ENCODE results near the gene CTSL. TPM values are rescaled to one million over a fixed set of nuclear protein-coding genes. Genes with fewer than 3 reads are reported as not detected.

Gene CTSL
- total and polyA plus RNA-seq, 2 experiments from 2014 or later = 34.5 to 35.3 TPM

DNA sequence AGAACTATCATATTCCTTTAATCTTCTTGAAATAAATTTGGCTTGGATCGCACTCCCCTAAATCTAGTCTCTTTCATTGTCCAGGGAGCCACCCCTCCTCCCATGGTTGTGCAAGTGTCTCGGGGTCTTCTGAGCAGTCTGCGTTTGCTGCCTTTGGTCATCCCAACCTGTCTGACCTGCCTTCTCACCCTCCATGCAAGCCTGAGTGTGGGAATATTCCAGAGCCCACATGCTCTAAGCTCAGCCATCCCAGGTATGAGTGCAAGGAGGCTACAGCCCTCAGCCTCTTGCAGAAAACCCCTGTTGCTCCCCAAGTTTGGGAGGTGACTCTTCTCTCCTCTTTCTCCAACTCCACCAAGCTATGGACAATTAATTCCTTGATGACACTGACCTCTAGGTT, 7.7 kb upstream of the CTSL start (continued):
- TF ChIP-seq, protein P1, sequence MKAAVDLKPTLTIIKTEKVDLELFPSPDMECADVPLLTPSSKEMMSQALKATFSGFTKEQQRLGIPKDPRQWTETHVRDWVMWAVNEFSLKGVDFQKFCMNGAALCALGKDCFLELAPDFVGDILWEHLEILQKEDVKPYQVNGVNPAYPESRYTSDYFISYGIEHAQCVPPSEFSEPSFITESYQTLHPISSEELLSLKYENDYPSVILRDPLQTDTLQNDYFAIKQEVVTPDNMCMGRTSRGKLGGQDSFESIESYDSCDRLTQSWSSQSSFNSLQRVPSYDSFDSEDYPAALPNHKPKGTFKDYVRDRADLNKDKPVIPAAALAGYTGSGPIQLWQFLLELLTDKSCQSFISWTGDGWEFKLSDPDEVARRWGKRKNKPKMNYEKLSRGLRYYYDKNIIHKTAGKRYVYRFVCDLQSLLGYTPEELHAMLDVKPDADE (IDR thresholded peaks at IDR 0.05) = no peak

DNA sequence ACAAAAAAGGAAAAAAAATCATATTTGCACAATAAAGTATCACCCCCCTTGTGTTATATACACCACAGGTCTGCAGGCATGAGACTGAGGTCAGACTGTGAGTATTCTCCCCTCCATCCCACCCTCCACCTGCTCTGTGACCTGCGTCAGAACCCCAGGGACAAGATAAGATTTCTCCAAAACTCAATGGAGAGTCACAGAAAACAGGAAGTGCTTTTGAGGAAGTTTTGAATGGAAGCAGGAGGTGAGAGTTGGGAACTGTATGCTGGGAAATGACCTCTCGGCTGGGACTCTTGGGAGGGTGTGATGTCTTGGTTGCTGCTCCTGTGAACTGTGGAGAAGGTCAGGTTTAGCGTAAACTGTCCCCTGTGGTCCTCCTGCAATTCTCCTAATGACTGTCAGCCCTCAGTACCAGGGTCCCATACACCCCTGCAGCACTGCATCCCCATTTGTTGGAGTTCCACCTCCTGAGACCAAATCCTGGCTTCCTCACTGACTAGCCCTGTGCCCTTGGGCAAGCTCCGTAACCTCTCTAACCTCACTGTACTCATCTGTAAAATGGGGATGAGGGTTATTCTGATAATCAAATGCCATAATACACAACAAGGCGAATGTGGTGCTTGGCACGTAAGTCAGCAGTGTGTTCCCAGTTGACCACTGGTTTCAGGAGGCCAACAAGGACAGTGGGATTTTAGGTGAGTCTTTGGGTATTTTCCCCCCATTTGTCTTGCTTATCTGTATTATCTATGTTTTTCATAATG, 6.9 kb upstream of the CTSL start:
- no peaks in the 10 kb centered on the region for H3K9me3 Mint-ChIP-seq
- H3K27ac Mint-ChIP-seq = no peak overlapping the region
- no peak overlapping the region for H3K4me3 Mint-ChIP-seq
- H3F3A ChIP-seq (replicated peaks; ENCODE audit: low read depth) = no peaks in the 10 kb centered on the region
- no peak overlapping the region for H3K4me2 ChIP-seq
- no peaks in the 10 kb centered on the region for H3K4me1 Mint-ChIP-seq
- peaks cover 9% of the 10 kb centered on the region for H3K27me3 Mint-ChIP-seq (ENCODE audit: insufficient read depth, low read depth, poor library complexity)
- H3K4me3 ChIP-seq = no peak overlapping the region
- peaks cover 6% of the 10 kb centered on the region; the same call in 1 of the 2 replicates for H3K9me2 ChIP-seq (ENCODE audit: insufficient read depth)
- no peaks in the 10 kb centered on the region for H3K27me3 ChIP-seq (ENCODE audit: insufficient read depth)
- no peaks in the 10 kb centered on the region for H3K79me2 ChIP-seq (replicated peaks; ENCODE audit: insufficient read depth)
- no peaks in the 10 kb centered on the region for H3K36me3 Mint-ChIP-seq (ENCODE audit: low read depth)
- H2AFZ ChIP-seq = no peak overlapping the region
- H3K27ac ChIP-seq (ENCODE audit: low read depth) = no peak overlapping the region
- DNase-seq (ENCODE audit: low spot score) (no peak), ATAC-seq (no peak)
- TF ChIP-seq EZH2 (IDR thresholded peaks at IDR 0.05; ENCODE audit: low read depth, unreplicated experiment) (no peak), CREB1 (CRISPR knock-in tag; IDR thresholded peaks at IDR 0.05; ENCODE audit: low read depth) (no peak)
- TF ChIP-seq, protein P2, sequence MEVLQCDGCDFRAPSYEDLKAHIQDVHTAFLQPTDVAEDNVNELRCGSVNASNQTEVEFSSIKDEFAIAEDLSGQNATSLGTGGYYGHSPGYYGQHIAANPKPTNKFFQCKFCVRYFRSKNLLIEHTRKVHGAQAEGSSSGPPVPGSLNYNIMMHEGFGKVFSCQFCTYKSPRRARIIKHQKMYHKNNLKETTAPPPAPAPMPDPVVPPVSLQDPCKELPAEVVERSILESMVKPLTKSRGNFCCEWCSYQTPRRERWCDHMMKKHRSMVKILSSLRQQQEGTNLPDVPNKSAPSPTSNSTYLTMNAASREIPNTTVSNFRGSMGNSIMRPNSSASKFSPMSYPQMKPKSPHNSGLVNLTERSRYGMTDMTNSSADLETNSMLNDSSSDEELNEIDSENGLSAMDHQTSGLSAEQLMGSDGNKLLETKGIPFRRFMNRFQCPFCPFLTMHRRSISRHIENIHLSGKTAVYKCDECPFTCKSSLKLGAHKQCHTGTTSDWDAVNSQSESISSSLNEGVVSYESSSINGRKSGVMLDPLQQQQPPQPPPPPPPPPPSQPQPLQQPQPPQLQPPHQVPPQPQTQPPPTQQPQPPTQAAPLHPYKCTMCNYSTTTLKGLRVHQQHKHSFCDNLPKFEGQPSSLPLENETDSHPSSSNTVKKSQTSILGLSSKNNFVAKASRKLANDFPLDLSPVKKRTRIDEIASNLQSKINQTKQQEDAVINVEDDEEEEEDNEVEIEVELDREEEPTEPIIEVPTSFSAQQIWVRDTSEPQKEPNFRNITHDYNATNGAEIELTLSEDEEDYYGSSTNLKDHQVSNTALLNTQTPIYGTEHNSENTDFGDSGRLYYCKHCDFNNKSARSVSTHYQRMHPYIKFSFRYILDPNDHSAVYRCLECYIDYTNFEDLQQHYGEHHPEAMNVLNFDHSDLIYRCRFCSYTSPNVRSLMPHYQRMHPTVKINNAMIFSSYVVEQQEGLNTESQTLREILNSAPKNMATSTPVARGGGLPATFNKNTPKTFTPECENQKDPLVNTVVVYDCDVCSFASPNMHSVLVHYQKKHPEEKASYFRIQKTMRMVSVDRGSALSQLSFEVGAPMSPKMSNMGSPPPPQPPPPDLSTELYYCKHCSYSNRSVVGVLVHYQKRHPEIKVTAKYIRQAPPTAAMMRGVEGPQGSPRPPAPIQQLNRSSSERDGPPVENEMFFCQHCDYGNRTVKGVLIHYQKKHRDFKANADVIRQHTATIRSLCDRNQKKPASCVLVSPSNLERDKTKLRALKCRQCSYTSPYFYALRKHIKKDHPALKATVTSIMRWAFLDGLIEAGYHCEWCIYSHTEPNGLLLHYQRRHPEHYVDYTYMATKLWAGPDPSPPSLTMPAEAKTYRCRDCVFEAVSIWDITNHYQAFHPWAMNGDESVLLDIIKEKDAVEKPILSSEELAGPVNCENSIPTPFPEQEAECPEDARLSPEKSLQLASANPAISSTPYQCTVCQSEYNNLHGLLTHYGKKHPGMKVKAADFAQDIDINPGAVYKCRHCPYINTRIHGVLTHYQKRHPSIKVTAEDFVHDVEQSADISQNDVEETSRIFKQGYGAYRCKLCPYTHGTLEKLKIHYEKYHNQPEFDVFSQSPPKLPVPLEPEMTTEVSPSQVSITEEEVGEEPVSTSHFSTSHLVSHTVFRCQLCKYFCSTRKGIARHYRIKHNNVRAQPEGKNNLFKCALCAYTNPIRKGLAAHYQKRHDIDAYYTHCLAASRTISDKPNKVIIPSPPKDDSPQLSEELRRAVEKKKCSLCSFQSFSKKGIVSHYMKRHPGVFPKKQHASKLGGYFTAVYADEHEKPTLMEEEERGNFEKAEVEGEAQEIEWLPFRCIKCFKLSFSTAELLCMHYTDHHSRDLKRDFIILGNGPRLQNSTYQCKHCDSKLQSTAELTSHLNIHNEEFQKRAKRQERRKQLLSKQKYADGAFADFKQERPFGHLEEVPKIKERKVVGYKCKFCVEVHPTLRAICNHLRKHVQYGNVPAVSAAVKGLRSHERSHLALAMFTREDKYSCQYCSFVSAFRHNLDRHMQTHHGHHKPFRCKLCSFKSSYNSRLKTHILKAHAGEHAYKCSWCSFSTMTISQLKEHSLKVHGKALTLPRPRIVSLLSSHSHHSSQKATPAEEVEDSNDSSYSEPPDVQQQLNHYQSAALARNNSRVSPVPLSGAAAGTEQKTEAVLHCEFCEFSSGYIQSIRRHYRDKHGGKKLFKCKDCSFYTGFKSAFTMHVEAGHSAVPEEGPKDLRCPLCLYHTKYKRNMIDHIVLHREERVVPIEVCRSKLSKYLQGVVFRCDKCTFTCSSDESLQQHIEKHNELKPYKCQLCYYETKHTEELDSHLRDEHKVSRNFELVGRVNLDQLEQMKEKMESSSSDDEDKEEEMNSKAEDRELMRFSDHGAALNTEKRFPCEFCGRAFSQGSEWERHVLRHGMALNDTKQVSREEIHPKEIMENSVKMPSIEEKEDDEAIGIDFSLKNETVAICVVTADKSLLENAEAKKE (CRISPR knock-in tag; IDR thresholded peaks at IDR 0.05) = no peak
- TF ChIP-seq, protein P3, sequence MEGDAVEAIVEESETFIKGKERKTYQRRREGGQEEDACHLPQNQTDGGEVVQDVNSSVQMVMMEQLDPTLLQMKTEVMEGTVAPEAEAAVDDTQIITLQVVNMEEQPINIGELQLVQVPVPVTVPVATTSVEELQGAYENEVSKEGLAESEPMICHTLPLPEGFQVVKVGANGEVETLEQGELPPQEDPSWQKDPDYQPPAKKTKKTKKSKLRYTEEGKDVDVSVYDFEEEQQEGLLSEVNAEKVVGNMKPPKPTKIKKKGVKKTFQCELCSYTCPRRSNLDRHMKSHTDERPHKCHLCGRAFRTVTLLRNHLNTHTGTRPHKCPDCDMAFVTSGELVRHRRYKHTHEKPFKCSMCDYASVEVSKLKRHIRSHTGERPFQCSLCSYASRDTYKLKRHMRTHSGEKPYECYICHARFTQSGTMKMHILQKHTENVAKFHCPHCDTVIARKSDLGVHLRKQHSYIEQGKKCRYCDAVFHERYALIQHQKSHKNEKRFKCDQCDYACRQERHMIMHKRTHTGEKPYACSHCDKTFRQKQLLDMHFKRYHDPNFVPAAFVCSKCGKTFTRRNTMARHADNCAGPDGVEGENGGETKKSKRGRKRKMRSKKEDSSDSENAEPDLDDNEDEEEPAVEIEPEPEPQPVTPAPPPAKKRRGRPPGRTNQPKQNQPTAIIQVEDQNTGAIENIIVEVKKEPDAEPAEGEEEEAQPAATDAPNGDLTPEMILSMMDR (conservative IDR thresholded peaks at IDR 0.05; ENCODE audit: low read depth in 2 of 2) = no peak
- H4K20me1 ChIP-seq (replicated peaks; ENCODE audit: insufficient read depth) = no peaks in the 10 kb centered on the region
- no peaks in the 10 kb centered on the region for H3K36me3 ChIP-seq (ENCODE audit: insufficient read depth)
- no peaks in the 10 kb centered on the region for H3K4me1 ChIP-seq (ENCODE audit: insufficient read depth)
